KOPT-K1 (cell line): ENCODE measurements around the gene RET.

Experiments used
- H3K27ac ChIP-seq: fragments of 200-600 bp; sonication (generic); 2 replicates; pipeline ENCODE4 v1.5.1; 2016; ENCODE audit warnings: antibody characterized with exemption, mild to moderate bottlenecking, low read depth, low read length; ENCODE audit not compliant: poor library complexity, severe bottlenecking
- H3K36me3 ChIP-seq: fragments of 200-600 bp; sonication (generic); 2 replicates; pipeline ENCODE4 v1.5.1; 2017; ENCODE audit warnings: antibody characterized with exemption, mild to moderate bottlenecking, low read length, moderate library complexity; ENCODE audit not compliant: insufficient read depth
- H3K9me3 ChIP-seq: fragments of 200-600 bp; sonication (generic); 2 replicates; pipeline ENCODE4 v1.5.1; 2017; ENCODE audit warnings: antibody characterized with exemption, low read length, mild to moderate bottlenecking; ENCODE audit not compliant: insufficient read depth, poor library complexity, severe bottlenecking

Gene RET

GRCh38 chr10:43113201-43114087 is 36.6 kb downstream of the RET start:
- Histone ChIP-seq H3K36me3 (no peaks in the 10 kb centered on the region), H3K9me3 (no peaks in the 10 kb centered on the region), H3K27ac (no peak overlapping the region)

- Histone ChIP-seq H3K36me3 (no peaks in the 10 kb centered on the region), H3K27ac (no peak overlapping the region), H3K9me3 (no peaks in the 10 kb centered on the region)
Observed at GRCh38 chr10:43114088-43114742, 37.3 kb downstream of the RET start.

- no peak overlapping the region for H3K27ac ChIP-seq
- no peaks in the 10 kb centered on the region for H3K36me3 ChIP-seq
- no peaks in the 10 kb centered on the region for H3K9me3 ChIP-seq
Observed at GRCh38 chr10:43114743-43115611, 38.1 kb downstream of the RET start.

- Histone ChIP-seq H3K9me3 (no peaks in the 10 kb centered on the region), H3K27ac (no peak overlapping the region)
Observed at GRCh38 chr10:43115881-43116595, 39.2 kb downstream of the RET start.

GRCh38 chr10:43116596-43116995 is 39.7 kb downstream of the RET start:
- Histone ChIP-seq H3K36me3 (no peaks in the 10 kb centered on the region), H3K27ac (no peak overlapping the region), H3K9me3 (no peaks in the 10 kb centered on the region)

More at GRCh38 chr10:43115881-43116595, 39.2 kb downstream of the RET start:
- no peaks in the 10 kb centered on the region for H3K36me3 ChIP-seq

GRCh38 chr10:43117031-43117776 is 40.3 kb downstream of the RET start:
- H3K27ac ChIP-seq: no peak overlapping the region
- no peaks in the 10 kb centered on the region for H3K9me3 ChIP-seq
- H3K36me3 ChIP-seq: no peaks in the 10 kb centered on the region

GRCh38 chr10:43117777-43118583 is 41.1 kb downstream of the RET start:
- Histone ChIP-seq H3K27ac (no peak overlapping the region), H3K36me3 (no peaks in the 10 kb centered on the region), H3K9me3 (no peaks in the 10 kb centered on the region)

GRCh38 chr10:43118631-43119415 is 42.0 kb downstream of the RET start:
- Histone ChIP-seq H3K36me3 (no peaks in the 10 kb centered on the region), H3K9me3 (no peaks in the 10 kb centered on the region), H3K27ac (no peak overlapping the region)

GRCh38 chr10:43119416-43120115 is 42.7 kb downstream of the RET start:
- no peaks in the 10 kb centered on the region for H3K9me3 ChIP-seq
- H3K27ac ChIP-seq: no peak overlapping the region
- H3K36me3 ChIP-seq: no peaks in the 10 kb centered on the region

- peak overlapping the region; percentile 46 for H3K27ac ChIP-seq
- H3K36me3 ChIP-seq: no peaks in the 10 kb centered on the region
- H3K9me3 ChIP-seq: no peaks in the 10 kb centered on the region
Observed at GRCh38 chr10:43120116-43120928, 43.5 kb downstream of the RET start.

- Histone ChIP-seq H3K9me3 (no peaks in the 10 kb centered on the region), H3K27ac (peak overlapping the region; percentile 46), H3K36me3 (no peaks in the 10 kb centered on the region)
Observed at GRCh38 chr10:43120929-43121314, 44.1 kb downstream of the RET start.

GRCh38 chr10:43121444-43121843 is 44.6 kb downstream of the RET start:
- Histone ChIP-seq H3K9me3 (no peaks in the 10 kb centered on the region), H3K27ac (peak overlapping the region; percentile 46), H3K36me3 (no peaks in the 10 kb centered on the region)
